HG02678 (cell line): ENCODE results near the gene LPP.
A peak's percentile ranks its signal among the peaks of the same experiment; 100 is the strongest.
"Not testable (repeated sequence)": the region's sequence is repeated elsewhere in the genome, so short reads cannot be mapped to it uniquely, and the experiment has no call there.

Source experiments
- ATAC-seq: cut with Tn5 transposase; IDR thresholded peaks from one replicate; pipeline ENCODE4 v1.9.1; 2021; ENCODE audit warnings: mild to moderate bottlenecking, moderate library complexity; ENCODE audit not compliant: unreplicated experiment

The LPP gene

DNA sequence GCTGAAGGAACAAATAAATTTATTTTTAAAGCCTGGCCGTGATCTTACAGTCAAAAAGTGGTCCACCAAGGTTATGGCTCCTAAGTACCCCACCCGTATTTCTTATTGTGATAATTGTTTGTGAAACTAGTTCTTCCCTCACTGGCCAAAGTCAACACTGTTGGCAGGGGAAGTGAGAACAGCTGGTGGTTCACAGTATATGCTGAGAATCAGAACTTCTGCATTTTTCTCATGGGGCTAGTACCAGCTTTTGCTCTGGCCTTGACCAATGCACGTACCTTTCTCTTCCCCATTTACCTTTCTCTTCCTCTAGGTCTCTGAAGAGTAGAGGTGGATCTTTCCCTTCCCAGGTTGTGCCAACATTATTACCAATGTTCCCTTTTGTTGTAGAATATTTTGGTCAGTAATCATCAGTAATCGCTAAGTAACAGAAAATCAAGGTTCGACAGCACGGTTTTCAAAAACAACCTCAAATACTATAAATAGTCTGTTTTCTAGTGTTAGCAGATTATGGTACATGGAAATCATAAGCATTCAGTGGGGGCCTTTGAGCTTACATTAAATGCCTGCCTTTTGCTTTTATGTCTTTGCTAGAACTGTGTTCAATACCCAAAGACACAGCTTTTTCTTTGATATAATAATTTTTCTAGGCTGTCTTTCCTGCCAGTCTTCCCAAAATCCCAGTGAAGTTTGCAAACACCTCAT is 268.0 kb downstream of the LPP start:
- ATAC-seq: peak; percentile 99

DNA sequence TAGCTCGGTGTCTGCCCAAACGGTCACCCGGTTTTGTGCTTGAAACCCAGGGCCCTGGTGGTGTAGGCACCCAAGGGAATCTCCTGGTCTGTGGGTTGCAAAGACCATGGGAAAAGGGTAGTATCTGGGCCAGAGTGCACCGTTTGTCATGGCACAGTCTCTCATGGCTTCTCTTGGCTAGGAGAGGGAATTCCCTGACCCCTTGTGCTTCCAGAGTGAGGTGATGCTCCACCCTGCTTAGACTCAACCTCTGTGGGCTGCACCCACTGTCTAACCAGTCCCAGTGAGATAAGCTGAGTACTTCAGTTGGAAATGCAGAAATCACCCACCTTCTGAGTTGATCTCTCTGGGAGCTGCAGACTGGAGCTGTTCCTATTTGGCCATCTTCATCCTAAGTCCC is 274.0 kb downstream of the LPP start:
- not testable (repeated sequence) for ATAC-seq

GRCh38 chr3:188431040-188431439 is 277.1 kb downstream of the LPP start:
- no peak for ATAC-seq

DNA sequence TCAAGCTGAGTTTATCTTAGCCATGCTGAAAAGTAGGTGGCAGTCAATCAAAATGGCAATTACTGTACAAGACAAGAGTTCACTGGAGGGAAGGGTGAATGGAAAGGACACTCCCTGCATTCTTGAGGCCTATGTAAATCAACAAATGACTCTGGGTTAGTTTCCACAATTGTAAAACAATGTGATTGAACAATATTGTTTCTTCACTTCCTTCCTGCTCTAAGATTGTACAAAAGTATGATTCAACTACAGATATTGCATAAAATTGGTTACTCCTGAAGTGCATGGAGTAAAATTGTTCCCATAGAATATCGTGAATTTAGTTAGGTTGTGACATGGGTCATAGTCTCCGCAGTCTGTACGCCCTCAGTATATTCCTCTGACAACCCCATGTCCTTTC is 277.6 kb downstream of the LPP start:
- no peak for ATAC-seq

DNA sequence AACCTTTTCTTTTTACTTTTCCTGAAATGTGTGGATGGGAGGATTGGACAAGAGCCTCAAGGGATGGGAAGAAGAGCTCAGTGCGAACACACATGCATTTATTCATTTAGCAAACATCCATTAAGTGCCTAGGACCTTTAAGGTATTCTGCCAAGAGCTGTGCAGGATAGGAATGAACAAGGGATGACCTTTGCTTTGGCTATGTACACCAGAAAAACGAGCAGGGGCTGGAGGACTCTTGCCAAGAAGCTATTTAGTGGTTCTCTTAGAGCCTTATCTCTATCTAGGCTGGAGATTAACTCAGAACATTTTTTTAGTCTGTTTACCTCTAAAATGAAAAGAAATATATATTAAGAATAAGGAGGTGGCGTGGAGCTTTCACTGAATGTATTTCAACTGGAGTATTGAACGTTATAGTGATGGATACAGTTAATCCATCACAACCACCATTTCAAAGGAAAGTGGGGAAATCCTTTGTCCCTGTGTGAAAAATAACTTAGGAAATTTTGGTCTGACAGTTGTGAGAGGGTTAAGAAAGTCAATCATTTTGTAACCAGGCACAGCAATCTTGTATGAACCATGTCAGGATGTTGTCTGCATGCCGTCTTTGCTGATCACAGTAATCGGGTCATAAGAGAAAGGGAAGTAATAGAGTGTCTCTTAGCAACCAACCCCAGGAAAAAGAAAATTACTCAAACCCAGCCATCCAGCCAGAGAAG is 279.0 kb downstream of the LPP start:
- ATAC-seq: no peak

GRCh38 chr3:188433521-188434150 is 279.7 kb downstream of the LPP start:
- ATAC-seq: no peak

DNA sequence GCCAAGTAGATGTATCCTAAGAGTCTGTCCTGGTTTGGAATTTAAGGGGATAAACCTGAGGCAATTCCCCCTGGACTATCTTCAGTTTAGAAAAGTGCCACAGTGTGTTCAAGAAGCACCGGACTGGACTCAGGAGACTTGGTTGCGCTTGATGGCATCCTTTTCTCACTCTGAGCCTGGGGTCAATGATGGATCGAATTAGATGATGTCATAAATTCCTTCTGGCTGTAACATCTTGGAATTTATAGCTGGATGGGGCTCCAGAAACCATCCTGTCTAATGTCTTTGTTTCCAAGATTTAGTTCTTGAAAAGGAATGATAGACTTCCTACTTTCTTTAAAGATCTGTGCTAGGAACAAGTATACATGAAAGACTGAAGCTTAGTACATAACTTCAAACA is 280.6 kb downstream of the LPP start:
- ATAC-seq: no peak

- no peak for ATAC-seq
Measured at GRCh38 chr3:188435266-188435665, 281.3 kb downstream of the LPP start.

GRCh38 chr3:188437926-188438325 is 284.0 kb downstream of the LPP start:
- no peak for ATAC-seq

- ATAC-seq: peak; percentile 91
Measured at GRCh38 chr3:188439080-188439479, 285.1 kb downstream of the LPP start.

- ATAC-seq: no peak
Measured at GRCh38 chr3:188440340-188440972, 286.5 kb downstream of the LPP start.

DNA sequence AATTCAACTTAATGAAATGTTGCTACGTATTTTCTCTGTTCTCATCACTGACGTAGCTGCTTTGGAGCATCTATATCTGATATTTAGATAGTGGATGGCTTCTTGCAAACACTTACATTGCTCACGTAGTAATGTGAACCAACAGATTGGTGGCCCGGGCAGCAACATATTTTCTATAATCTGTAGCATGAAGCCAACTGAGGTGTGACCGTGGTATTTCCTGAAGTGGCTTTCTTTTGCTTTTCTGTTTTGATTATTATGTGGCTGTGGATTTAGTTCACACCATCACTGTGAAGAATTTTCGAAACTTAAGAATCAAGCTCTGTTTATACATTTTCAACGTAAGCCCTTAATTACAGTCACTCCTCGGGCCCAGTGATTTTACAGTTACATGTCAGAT is 288.5 kb downstream of the LPP start:
- no peak for ATAC-seq

GRCh38 chr3:188445175-188445574 is 291.2 kb downstream of the LPP start:
- not testable (repeated sequence) for ATAC-seq

- ATAC-seq: peak; percentile 83
Measured at GRCh38 chr3:188446014-188446413, 292.1 kb downstream of the LPP start.

DNA sequence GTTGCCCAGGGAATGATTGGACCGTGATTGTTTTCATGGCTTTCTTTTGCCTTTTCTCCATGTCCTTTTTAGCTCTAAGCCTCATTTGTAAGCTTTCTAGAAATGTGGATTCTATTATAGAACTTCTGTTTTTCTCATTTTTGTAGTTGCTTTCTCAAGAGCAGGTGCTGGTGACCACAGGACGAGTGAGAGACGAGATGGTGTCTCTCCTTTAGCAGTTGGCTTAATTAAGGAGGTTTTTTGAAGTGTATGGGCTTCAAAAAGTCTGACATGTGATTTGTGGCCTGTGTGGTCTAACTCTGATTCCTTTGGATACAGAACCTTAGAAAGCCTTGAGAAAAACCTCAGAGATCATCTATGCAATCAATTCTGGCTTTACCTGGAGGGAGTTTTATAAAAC is 292.8 kb downstream of the LPP start:
- peak; percentile 77 for ATAC-seq

DNA sequence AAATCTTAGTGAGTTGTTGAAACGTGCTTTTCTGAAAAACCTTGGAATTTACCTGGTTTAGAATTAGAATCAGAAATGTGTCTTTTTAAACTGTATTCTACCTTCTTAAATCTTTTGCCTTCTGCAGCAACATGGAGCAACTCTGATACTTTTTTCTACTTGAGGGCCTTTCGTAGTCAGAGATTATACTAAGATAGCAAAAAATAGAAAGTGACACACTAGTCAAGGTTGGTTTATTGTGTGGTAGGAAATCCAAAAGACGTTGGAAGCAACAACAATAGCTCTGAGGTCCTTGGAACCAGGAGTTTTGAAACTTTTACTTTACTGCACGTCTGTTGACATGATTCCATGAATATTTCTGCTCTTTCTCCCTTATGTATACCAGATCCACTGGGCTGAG is 294.9 kb downstream of the LPP start:
- no peak for ATAC-seq

DNA sequence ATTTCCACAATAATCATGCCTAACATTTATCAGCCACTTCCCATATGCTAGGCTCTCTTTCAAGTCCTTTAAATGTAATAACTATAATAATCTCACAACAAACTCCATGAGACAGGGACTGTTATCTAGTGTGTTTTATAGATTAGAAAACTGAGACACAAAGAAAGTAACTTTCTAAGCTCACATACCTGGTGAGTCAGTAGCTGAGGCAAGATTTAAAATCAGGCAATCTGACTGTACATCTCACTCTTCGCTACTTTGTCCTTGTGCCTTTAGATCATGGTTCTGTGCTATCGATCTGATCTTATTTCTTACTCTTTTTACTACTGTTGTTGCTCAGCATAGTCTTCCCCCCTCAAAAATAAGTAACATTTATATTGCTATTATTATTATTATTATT is 295.5 kb downstream of the LPP start:
- ATAC-seq: no peak

- no peak for ATAC-seq
Measured at GRCh38 chr3:188452158-188452772, 298.3 kb downstream of the LPP start.

- no peak for ATAC-seq
Measured at GRCh38 chr3:188453431-188454384, 299.8 kb downstream of the LPP start.

- ATAC-seq: no peak
Measured at GRCh38 chr3:188455748-188456147, 301.8 kb downstream of the LPP start.
